NT2/D1 (cell line): ENCODE results near the gene MAZ.

Experiments used
- YY1 ChIP-seq: IDR thresholded peaks from 2 replicates; pipeline ENCODE4 v1.6.1; 2011; ENCODE audit not compliant: insufficient read length, insufficient read depth
- ZNF274 ChIP-seq: IDR thresholded peaks from 2 replicates; pipeline ENCODE4 v1.6.1; 2011; ENCODE audit warnings: mild to moderate bottlenecking, low read depth, low read length

DNA sequence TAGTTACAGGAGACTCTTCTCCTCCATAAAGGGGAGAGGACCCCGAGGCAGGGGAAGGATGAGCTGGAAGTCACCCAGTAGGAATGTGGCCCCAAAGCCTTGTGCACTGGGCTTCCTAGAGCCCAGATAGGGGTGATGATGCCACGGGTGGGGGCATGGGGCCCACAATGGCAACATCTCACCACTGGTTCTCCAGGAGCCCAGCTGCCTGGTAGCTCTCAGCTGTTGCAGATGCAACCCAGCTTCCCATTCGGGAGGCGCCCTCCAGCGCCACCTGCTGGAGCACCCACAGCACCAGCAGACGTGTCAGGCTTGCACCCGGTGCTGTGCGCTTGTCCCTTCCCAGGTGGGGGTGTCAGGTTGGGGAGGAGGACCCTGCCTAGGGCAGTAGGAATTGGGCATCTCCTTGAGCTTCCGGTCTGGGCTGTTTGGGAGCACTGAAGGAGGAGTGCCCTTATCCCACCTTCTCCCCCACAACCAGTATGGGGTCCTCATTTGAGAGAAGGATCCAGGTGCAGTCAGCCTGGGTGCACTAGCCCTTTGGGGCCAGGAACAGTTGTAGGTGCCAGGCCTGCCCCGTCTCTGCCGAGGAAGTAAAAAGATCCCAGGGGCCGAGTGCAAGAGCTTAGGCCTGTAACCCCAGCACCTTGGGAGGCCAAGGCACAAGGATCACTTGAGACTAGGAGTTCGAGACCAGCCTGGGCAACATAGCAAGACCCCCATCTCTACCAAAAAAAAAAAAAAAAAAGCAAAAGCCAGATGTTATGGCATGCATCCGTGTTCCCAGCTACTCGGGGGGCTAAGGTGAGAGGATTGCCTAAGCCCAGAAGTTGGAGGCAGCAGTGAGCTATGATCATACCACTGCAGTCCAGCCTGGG, 42.3 kb downstream of the MAZ start:
- TF ChIP-seq YY1 (no peak), ZNF274 (no peak)
